CMK (cell line): ENCODE data around the gene UGT2A1.
"Not testable (repeated sequence)": the region's sequence is repeated elsewhere in the genome, so short reads cannot be mapped to it uniquely, and the experiment has no call there.

Experiments used
- DNase-seq: peaks from one replicate; pipeline ENCODE4 v3.0.0-alpha.2; 2010; ENCODE audit warnings: low read depth

Gene UGT2A1

GRCh38 chr4:69653147-69653546 is at the start of gene UGT2A1:
TSS of gene UGT2A1 (minus strand) at chr4:69653247. CDS start at chr4:69647644, 5,603 bp downstream.
- DNase-seq = no peak

DNA sequence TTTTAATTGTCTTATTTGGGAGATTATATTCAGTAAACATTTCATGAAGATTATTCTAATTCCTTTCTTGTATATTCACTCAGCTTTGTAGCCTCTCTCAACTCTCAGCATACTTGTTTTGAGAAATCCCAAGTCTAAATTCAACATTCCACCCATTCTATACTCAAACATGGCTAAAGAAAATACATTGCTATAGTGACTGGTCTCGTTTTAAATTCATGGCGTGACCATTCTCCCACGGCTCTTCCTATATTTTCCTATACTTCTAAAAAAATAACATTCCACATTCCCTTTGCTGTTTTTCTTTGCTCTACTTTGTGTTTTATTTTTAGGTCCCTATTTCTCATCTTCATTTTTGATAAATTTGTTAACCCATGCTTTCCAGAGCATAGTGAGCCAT is 49.2 kb upstream of the UGT2A1 start:
- no peak for DNase-seq

DNA sequence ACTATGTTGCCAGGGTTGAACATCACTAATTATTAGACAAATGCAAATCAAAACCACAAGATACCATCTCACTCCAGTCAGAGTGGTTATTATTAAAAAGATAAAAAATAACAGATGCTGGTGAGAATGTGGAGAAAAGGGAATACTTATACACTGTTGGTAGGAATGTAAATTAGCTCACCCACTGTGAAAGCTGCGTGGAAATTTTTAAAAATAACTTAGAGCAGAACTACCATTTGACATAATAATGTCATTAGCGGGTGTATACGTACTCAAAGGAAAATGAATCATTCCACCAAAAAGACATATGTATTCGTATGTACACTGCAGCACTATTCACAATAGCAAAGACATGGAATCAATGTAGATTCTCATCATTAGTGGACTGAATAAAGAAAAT is 48.6 kb upstream of the UGT2A1 start:
- DNase-seq = no peak

DNA sequence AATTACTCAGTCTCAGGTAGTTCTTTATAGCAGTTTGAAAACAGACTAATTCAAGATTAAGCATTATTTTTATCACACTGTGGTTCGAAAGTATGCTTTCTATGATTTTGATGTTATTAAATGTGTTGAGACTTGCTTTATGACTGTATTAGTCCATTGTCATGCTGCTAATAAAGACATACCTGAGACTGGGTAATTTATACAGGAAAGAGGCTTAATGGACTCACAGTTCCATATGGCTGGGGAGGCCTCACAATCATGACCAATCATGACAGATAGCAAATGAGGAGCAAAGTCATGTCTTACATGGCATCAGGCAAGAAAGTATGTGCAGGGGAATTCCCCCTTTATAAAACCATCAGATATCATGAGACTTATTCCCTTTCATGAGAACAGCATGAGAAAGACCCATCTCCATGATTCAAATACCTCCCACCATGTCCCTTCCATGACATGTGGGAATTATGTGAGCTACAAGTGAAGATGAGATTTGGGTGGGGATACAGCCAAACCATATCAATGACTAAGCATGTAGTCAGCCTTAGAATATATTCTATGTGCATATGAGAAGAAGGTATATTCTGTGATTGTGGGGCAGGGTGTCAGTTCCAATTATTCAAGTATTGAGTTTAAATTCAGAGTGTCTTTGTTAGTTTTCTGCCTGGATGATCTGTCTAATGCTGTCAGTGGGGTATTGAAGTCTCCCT is 44.6 kb upstream of the UGT2A1 start:
- DNase-seq = no peak

GRCh38 chr4:69689599-69689998 is 36.6 kb upstream of the UGT2A1 start:
- no peak for DNase-seq

DNA sequence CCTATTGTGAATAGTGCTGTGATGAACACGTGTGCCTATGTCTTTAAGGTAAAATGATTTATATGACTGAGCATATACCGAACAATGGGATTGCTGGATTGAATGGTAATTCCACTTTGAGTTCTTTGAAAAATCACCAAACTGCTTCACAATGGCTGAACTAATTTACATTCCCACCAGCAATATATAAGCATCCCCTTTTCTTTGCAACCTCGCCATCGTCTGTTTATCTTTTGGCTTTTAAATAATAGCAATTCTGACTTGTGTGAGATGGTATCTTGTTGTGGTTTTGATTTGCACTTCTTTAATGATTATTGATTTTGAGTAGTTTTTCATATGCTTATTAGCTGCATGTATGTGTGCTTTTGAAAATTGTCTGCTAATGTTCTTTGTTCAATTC is 31.8 kb upstream of the UGT2A1 start:
- DNase-seq = no peak

DNA sequence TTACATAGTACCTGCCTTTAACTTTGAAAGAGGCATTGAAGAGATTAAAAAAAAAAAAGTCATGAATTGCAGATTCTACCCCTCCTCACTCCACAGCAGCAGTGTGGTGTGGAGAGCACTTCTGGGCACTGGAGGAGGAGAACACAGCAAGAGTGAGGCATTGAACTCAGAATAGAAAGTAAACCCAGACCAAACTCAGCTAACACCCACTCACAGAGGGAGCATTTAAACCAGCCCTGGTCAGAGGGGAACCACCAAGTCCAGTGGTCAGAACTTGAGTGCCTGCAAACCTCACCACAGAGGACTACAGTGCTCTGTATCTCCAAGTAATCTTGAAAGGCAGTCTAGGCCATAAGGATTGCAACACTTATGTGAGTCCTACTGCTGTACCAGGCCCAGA is 15.6 kb upstream of the UGT2A1 start:
- DNase-seq = no peak

GRCh38 chr4:69664009-69664408 is 11.0 kb upstream of the UGT2A1 start:
- not testable (repeated sequence) for DNase-seq

DNA sequence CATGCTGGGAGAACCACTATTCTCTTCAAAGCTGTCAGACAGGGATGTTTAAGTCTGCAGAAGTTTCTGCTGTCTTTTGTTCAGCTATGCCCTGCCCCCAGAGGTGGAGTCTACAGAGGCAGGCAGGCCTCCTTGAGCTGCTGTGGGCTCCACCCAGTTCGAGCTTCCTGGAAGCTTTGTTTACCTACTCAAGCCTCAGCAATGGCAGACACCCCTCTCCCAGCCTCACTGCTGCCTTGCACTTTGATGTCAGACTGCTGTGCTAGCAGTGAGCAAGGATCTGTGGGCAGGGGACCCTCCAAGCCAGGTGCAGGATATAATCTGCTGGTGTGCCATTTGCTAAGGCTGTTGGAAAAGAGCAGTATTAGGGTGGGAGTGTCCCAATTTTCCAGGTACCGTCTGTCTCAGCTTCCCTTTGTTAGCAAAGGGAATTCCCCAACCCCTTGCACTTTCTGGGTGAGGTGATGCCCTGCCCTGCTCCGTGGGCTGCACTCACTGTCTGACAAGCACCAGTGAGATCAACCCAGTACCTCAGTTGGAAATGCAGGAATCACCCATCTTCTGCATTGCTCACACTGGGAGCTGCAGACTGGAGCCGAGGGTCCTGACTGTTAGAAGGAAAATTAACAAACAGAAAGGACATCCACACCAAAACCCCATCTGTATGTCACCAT is 8.2 kb upstream of the UGT2A1 start:
- DNase-seq = not testable (repeated sequence)

DNA sequence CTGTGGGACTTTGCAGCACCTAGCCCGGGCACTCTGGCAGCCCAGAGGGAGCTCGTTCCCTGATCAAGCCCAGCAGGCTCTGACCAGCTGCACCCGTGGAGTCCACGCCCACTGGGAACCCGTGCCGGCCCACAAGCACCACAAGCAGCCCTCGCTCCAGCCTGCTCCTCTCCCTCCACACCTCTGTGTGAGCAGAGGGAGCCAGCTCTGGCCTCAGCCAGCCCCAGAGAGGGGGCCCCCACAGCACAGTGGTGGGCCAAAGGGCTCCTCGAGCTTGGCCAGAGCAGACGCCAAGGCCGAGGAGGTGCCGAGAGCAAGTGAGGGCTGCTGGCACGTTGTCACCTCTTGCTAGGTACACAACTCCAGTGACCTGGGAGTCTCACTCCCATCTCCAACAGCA is 5.1 kb upstream of the UGT2A1 start:
- DNase-seq = no peak

- no peak for DNase-seq
These were observed 3.7 kb upstream of the UGT2A1 start for GRCh38 chr4:69656653-69657158.

- DNase-seq = no peak
These were observed 2.2 kb downstream of the UGT2A1 start for GRCh38 chr4:69650872-69651271.

DNA sequence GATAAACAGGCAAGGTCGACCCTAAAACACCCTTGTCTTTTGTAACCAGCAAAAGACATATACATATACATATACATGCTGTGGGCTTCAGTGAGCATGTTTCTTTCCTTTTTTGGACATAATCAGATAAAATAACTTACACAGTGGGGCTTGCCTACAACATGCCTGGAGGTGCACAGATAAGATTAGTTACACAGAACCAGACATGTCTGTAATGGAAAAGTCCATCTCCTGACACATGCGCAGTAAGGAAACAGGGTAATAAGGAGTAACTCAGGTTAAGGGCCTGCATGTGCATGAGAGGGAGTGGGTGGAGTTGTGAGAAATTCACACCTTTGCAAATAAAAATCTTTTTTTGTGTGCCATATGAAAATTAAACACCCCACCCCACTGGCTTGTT is 3.4 kb downstream of the UGT2A1 start:
- peak; percentile 26 for DNase-seq

GRCh38 chr4:69649207-69649606 is 3.8 kb downstream of the UGT2A1 start:
- DNase-seq = no peak

DNA sequence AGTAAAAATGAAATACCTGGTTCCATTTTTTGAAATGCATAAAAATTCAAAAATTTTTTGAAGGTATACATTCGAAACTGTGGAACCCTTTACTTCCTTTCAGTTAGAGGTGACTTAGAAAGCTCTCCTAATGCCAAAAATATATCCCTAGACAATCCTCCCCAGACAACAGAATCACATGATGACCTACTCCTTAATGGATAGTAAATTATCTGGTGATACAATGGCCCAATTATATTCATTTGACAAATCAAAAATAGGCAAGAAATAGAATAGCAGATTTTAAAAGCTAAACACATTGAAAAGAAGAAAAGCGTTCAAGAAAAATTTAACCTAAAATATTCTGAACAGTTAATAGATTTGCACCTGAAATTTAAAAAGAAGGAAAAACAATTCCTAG is 10.1 kb downstream of the UGT2A1 start:
- DNase-seq = no peak

DNA sequence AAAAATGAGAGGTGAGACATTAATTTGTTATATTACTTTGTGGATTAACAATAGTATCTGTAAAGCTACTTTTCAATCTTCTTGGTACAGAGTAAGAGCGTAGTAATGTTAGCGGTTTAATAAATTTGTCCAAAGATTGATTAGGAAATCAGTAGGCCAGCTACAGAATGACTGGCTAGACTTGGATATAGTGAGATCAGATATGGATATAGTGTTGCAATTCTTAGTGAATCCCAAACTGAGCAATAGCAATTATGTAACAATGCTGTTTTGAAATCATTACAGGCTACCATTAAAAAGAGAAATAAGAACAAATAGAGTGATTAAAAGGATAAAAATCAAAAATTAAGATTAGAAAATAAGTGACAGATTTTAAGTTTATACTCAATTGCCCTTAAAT is 12.8 kb downstream of the UGT2A1 start:
- no peak for DNase-seq

DNA sequence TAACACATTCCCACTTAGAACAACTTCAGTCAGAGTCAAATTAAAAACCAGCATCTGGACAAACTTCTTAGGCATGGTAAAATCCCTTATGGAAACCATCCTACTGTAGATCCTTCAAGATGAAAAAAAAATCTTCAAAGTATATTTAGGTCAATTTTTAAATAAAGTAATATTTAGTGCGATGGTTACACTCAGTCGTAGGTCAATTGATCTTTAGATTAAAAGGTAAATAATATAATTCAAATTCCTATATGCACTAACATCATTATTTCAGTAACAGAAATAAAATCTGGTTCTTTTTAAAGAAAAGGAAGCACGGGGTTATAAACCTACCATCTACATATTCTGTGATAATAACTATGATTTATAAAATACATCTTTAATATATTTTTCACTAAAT is 13.5 kb downstream of the UGT2A1 start, which contains the start of gene UGT2A2:
TSS of gene UGT2A2 (minus strand) at position 101 of the 400 bp plus-strand sequence. CDS start at position 99, 2 bp downstream.
- no peak for DNase-seq

GRCh38 chr4:69617083-69617694 is 35.9 kb downstream of the UGT2A1 start:
- peak; percentile 39 for DNase-seq

DNA sequence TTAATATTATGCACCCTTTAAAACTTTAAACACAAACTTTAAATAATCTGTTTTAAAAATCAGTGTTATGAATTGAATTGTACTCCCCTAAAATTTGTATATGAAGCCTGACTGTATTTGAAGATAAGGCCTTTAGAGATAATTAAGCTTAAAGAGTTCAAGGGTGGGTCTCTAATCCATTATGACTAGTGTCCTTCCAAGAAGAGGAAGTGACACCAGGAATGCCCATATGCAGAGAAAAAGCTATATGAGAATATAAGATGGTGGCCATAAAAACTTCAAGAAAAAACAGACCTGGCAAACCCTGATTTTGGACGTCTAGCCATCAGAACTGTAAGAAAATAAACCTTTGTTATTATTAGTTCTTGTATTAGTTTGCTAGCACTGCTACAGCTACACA is 42.6 kb downstream of the UGT2A1 start:
- no peak for DNase-seq

DNA sequence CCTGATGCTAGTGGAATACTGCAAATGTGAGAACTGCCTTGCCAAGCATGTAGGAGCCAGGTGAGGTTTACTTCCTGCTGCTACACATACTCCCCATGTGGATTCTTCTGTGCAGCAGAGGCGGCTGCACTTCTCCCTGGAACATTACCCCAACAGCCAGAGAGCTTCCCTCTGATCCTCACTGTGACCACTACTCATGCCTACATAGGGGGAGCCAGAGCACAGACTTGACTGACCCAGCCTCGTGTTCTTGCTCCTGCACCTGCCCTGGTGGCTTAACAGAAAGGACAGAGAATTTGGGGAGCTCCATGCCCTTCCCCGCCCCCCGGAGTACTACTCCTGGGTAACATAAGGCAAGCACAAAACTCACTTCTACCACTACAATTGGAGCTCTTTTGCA is 52.0 kb downstream of the UGT2A1 start:
- DNase-seq = no peak

DNA sequence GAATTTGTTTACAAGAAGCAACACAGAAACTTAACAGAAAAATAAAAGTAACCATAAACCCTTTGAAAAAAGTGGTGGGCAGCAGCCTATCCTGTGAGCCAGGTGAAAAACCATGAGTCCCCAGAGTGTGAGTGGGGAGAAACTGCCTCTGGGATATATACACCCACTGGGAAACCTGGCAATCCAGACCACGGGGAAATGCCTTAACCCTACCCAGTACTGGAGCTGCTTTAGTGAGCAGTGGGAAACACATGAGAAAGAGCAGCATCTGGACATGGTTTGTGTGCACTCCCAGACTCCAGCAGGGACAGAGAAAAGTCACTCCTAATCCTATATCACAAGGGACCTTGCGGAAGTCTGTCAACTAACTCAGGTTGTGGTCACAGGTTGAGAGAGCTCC is 53.0 kb downstream of the UGT2A1 start:
- no peak for DNase-seq

GRCh38 chr4:69594382-69594781 is 58.7 kb downstream of the UGT2A1 start:
- no peak for DNase-seq

DNA sequence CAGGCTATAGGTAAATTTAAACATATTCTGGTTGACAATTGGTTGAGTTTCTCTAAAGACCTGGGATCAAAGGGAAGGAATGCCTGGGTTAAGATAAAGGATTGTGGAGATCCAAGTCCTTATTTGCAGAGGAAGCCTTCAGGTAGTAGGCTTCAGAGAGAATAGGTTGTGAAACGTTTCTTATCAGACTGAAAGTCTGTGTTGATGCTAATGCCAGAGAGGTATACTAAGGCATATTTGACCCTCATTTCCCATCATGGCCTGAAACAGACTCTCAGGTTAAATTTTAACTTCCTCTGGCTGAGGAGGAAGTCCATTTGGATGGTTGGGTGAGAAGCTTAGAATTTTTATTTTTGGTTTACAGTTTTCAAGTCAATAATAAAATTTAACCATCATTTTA is 61.7 kb downstream of the UGT2A1 start:
- no peak for DNase-seq
